Stimulated activated CD4-positive, alpha-beta T cell treated with anti-CD3 and anti-CD28 coated beads, Interleukin-1b, Interleukin-23, amount 100 ng/mL, for 48 hours (primary cell): ENCODE measurements around the gene SCGB3A2.

ENCODE experiments used
- DNase-seq: peaks from one replicate; pipeline ENCODE4 v3.0.0-alpha.2; 2020

SCGB3A2 gene

GRCh38 chr5:147878066-147878759, at the start of gene SCGB3A2:
SCGB3A2 (plus strand) TSS chr5:147878711; CDS start chr5:147878804, 93 bp downstream.
- no peak for DNase-seq

- no peak for DNase-seq
Measured at GRCh38 chr5:147830035-147830434, 48.5 kb upstream of the SCGB3A2 start.

- DNase-seq = no peak
Measured at GRCh38 chr5:147831465-147831864, 47.0 kb upstream of the SCGB3A2 start, which contains the start of gene SPINK1. SPINK1 (minus strand) TSS chr5:147831671; CDS start chr5:147831577, 94 bp downstream.

GRCh38 chr5:147832541-147832940, 46.0 kb upstream of the SCGB3A2 start:
- DNase-seq = no peak

GRCh38 chr5:147835386-147835798, 43.1 kb upstream of the SCGB3A2 start:
- DNase-seq = no peak

GRCh38 chr5:147836439-147836838, 42.1 kb upstream of the SCGB3A2 start:
- DNase-seq = no peak

GRCh38 chr5:147842869-147843268, 35.6 kb upstream of the SCGB3A2 start:
- DNase-seq = no peak

- DNase-seq = no peak
Measured at GRCh38 chr5:147844846-147845245, 33.7 kb upstream of the SCGB3A2 start.

- DNase-seq = no peak
Measured at GRCh38 chr5:147845618-147846017, 32.9 kb upstream of the SCGB3A2 start.

GRCh38 chr5:147849226-147849625, 29.3 kb upstream of the SCGB3A2 start:
- no peak for DNase-seq

- no peak for DNase-seq
Measured at GRCh38 chr5:147851578-147851977, 26.9 kb upstream of the SCGB3A2 start.

GRCh38 chr5:147852365-147852764, 26.1 kb upstream of the SCGB3A2 start:
- DNase-seq = no peak

GRCh38 chr5:147853372-147853987, 25.0 kb upstream of the SCGB3A2 start:
- DNase-seq = no peak

GRCh38 chr5:147854331-147854730, 24.2 kb upstream of the SCGB3A2 start:
- DNase-seq = no peak

- DNase-seq = no peak
Measured at GRCh38 chr5:147854894-147855773, 23.4 kb upstream of the SCGB3A2 start.

- DNase-seq = no peak
Measured at GRCh38 chr5:147855774-147856069, 22.8 kb upstream of the SCGB3A2 start.

- no peak for DNase-seq
Measured at GRCh38 chr5:147856801-147857200, 21.7 kb upstream of the SCGB3A2 start.

- DNase-seq = peak; percentile 22
Measured at GRCh38 chr5:147857302-147858129, 21.0 kb upstream of the SCGB3A2 start.

- no peak for DNase-seq
Measured at GRCh38 chr5:147858565-147858964, 19.9 kb upstream of the SCGB3A2 start.

- DNase-seq = no peak
Measured at GRCh38 chr5:147859962-147860640, 18.4 kb upstream of the SCGB3A2 start.

GRCh38 chr5:147860641-147861025, 17.9 kb upstream of the SCGB3A2 start:
- no peak for DNase-seq

- no peak for DNase-seq
Measured at GRCh38 chr5:147863454-147864158, 14.9 kb upstream of the SCGB3A2 start.
